Nephron (organoid): ENCODE results near the gene GRM7.

Experiments used
- H3K27ac Mint-ChIP-seq, 3 experiments: 2 replicates each; pipeline ENCODE4 v1.8.0; 2020; ENCODE audit warnings: mixed read lengths in 3 of 3, mild to moderate bottlenecking in 2 of 3, moderate library complexity in 1 of 3
- H3K27me3 Mint-ChIP-seq: 2 replicates; pipeline ENCODE4 v1.8.0; 2021; ENCODE audit warnings: low read depth, mild to moderate bottlenecking, moderate library complexity, mixed read lengths
- H3K36me3 Mint-ChIP-seq: 2 replicates; pipeline ENCODE4 v1.8.0; 2020; ENCODE audit warnings: low read depth, mixed read lengths
- H3K4me1 Mint-ChIP-seq: 2 replicates; pipeline ENCODE4 v1.8.0; 2020; ENCODE audit warnings: mixed read lengths
- H3K4me3 Mint-ChIP-seq, 3 experiments: 2 replicates each; pipeline ENCODE4 v1.8.0; 2020; ENCODE audit warnings: mild to moderate bottlenecking in 3 of 3, mixed read lengths in 3 of 3, moderate library complexity in 2 of 3
- H3K9me3 Mint-ChIP-seq: 2 replicates; pipeline ENCODE4 v1.8.0; 2020; ENCODE audit warnings: mixed read lengths
- TF ChIP-seq, protein P1 (sequence below), 3 experiments: fragments of 200-600 bp; sonication (generic); IDR thresholded peaks; one replicate each; pipeline ENCODE4 v1.5.0; 2021; ENCODE audit warnings: antibody characterized with exemption in 3 of 3; ENCODE audit not compliant: unreplicated experiment in 3 of 3

The GRM7 gene

DNA sequence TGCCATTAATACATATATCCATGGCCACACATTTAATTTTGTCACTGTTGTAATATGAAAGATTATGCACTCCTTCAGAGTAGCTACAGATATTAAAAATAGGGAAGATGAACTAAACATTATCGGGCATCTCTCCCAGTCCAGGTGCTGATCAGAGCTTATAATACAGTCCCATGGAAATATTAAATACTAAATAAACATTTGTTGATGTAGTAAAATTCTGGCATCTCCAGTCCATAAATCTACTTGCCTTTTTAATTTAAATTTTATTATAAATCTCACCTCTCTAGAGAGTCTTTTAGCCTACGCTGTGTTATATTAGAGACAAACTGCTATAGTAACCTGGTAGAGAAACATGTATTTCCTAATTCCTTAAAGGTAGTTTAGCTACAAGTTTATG is 297.6 kb downstream of the GRM7 start:
- Mint-ChIP-seq H3K27me3 (no peaks in the 10 kb centered on the region), H3K4me1 (no peaks in the 10 kb centered on the region), H3K36me3 (no peaks in the 10 kb centered on the region), H3K27ac (no peak overlapping the region), H3K9me3 (no peaks in the 10 kb centered on the region), H3K4me3 (no peak overlapping the region)
- TF ChIP-seq, protein P1, sequence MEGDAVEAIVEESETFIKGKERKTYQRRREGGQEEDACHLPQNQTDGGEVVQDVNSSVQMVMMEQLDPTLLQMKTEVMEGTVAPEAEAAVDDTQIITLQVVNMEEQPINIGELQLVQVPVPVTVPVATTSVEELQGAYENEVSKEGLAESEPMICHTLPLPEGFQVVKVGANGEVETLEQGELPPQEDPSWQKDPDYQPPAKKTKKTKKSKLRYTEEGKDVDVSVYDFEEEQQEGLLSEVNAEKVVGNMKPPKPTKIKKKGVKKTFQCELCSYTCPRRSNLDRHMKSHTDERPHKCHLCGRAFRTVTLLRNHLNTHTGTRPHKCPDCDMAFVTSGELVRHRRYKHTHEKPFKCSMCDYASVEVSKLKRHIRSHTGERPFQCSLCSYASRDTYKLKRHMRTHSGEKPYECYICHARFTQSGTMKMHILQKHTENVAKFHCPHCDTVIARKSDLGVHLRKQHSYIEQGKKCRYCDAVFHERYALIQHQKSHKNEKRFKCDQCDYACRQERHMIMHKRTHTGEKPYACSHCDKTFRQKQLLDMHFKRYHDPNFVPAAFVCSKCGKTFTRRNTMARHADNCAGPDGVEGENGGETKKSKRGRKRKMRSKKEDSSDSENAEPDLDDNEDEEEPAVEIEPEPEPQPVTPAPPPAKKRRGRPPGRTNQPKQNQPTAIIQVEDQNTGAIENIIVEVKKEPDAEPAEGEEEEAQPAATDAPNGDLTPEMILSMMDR (IDR thresholded peaks at IDR 0.05; ENCODE audit: unreplicated experiment in 3 of 3) = no peak

DNA sequence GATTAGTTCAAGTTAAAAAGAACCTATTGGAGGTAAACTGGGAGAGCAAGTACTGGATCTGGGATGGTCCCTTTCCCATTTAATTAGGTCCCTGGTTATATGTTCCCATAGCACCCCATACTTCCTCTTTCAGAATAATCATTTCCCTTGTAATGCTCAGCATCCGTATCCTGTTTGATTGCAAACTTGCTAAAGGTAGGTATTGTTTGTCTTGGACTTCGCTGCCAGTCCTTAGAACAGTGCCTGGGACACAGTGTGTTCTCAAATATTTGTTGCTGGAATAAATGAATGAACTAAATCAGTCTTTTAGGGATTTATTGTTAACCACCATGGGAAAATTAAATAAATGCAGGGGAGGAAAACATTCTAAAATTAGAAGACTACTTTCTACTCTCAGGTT is 299.8 kb downstream of the GRM7 start:
- no peak overlapping the region for H3K27ac Mint-ChIP-seq

GRCh38 chr3:7166460-7166859 is 305.5 kb downstream of the GRM7 start:
- Mint-ChIP-seq H3K4me3 (no peak overlapping the region), H3K9me3 (no peaks in the 10 kb centered on the region), H3K36me3 (no peaks in the 10 kb centered on the region), H3K4me1 (peaks cover 4% of the 10 kb centered on the region), H3K27me3 (peaks cover 10% of the 10 kb centered on the region), H3K27ac (no peak overlapping the region)
- TF ChIP-seq, protein P1 (IDR thresholded peaks at IDR 0.05; ENCODE audit: unreplicated experiment in 3 of 3) = no peak

More for the DNA sequence above, 299.8 kb downstream of the GRM7 start:
- TF ChIP-seq, protein P1 (IDR thresholded peaks at IDR 0.05; ENCODE audit: unreplicated experiment in 3 of 3) = no peak
- Mint-ChIP-seq H3K4me3 (no peak overlapping the region), H3K9me3 (no peaks in the 10 kb centered on the region), H3K27me3 (no peaks in the 10 kb centered on the region), H3K4me1 (no peaks in the 10 kb centered on the region), H3K36me3 (no peaks in the 10 kb centered on the region)

GRCh38 chr3:7171493-7171892 is 310.6 kb downstream of the GRM7 start:
- Mint-ChIP-seq H3K27ac (no peak overlapping the region), H3K4me3 (no peak overlapping the region), H3K4me1 (peaks cover under 1% of the 10 kb centered on the region), H3K27me3 (peaks cover 10% of the 10 kb centered on the region), H3K36me3 (no peaks in the 10 kb centered on the region), H3K9me3 (no peaks in the 10 kb centered on the region)
- TF ChIP-seq, protein P1 (IDR thresholded peaks at IDR 0.05; ENCODE audit: unreplicated experiment in 3 of 3) = no peak

- TF ChIP-seq, protein P1 (IDR thresholded peaks at IDR 0.05; ENCODE audit: unreplicated experiment in 3 of 3) = no peak
Observed at GRCh38 chr3:7172996-7173395, 312.1 kb downstream of the GRM7 start.

GRCh38 chr3:7188551-7188950 is 327.6 kb downstream of the GRM7 start:
- H3K4me3 Mint-ChIP-seq = no peak overlapping the region
- no peaks in the 10 kb centered on the region for H3K9me3 Mint-ChIP-seq
- H3K27me3 Mint-ChIP-seq = no peaks in the 10 kb centered on the region
- H3K36me3 Mint-ChIP-seq = no peaks in the 10 kb centered on the region
- no peaks in the 10 kb centered on the region for H3K4me1 Mint-ChIP-seq
- no peak overlapping the region for H3K27ac Mint-ChIP-seq
- TF ChIP-seq, protein P1 (IDR thresholded peaks at IDR 0.05; ENCODE audit: unreplicated experiment in 3 of 3) = no peak

More at GRCh38 chr3:7172996-7173395, 312.1 kb downstream of the GRM7 start:
- Mint-ChIP-seq H3K4me1 (no peaks in the 10 kb centered on the region), H3K27me3 (peaks cover 10% of the 10 kb centered on the region), H3K27ac (no peak overlapping the region), H3K9me3 (no peaks in the 10 kb centered on the region), H3K36me3 (no peaks in the 10 kb centered on the region), H3K4me3 (no peak overlapping the region)
